CD14-positive monocyte (primary cell): ENCODE data around the gene RTP5. TPM values are rescaled to one million over a fixed set of nuclear protein-coding genes. Genes with fewer than 3 reads are reported as not detected.

Experiments
- DNase-seq, 3 donors: peaks; one replicate each; pipeline ENCODE4 v3.0.0-alpha.2; 2011 to 2022
- H2AFZ ChIP-seq: 2 replicates; pipeline ENCODE4 v1.6.0; 2012; ENCODE audit warnings: mild to moderate bottlenecking, low read depth, low read length, inconsistent platforms; ENCODE audit not compliant: insufficient read depth, poor library complexity, severe bottlenecking
- H3K27ac ChIP-seq, 2 donors: 1 replicate in 1 of 2; 2 replicates in 1 of 2; pipeline ENCODE4 v1.5.1; 2012 to 2013; ENCODE audit warnings: low read length in 2 of 2, control low read depth in 1 of 2, inconsistent platforms in 1 of 2, low read depth in 1 of 2, mild to moderate bottlenecking in 1 of 2
- H3K27me3 ChIP-seq, 2 donors: one replicate each; pipeline versions ENCODE4 v1.6.0 to v1.6.1; 2011 to 2013; ENCODE audit warnings: low read length in 2 of 2; ENCODE audit not compliant: control insufficient read depth in 2 of 2, insufficient read depth in 2 of 2
- H3K36me3 ChIP-seq, 2 donors: replicated peaks in 1 of 2; 1 replicate in 1 of 2; 2 replicates in 1 of 2; pipeline versions ENCODE4 v1.5.1 to v1.6.1; 2012 to 2013; ENCODE audit warnings: low read length in 2 of 2, control low read depth in 1 of 2, inconsistent platforms in 1 of 2, mild to moderate bottlenecking in 1 of 2; ENCODE audit not compliant: insufficient read depth in 2 of 2, control insufficient read depth in 1 of 2
- H3K4me1 ChIP-seq, 2 donors: 1 replicate in 1 of 2; 2 replicates in 1 of 2; pipeline versions ENCODE4 v1.5.1 to v1.6.1; 2012 to 2013; ENCODE audit warnings: low read length in 2 of 2, control low read depth in 1 of 2, inconsistent platforms in 1 of 2, mild to moderate bottlenecking in 1 of 2, moderate library complexity in 1 of 2; ENCODE audit not compliant: insufficient read depth in 2 of 2, control insufficient read depth in 1 of 2
- H3K4me2 ChIP-seq: replicated peaks from 2 replicates; pipeline ENCODE3; 2012; ENCODE audit warnings: low read length, moderate library complexity, mild to moderate bottlenecking; ENCODE audit not compliant: poor library complexity, severe bottlenecking; ENCODE audit errors: extremely low read depth
- H3K4me3 ChIP-seq, 3 experiments: fragments of 200-600 bp in 1 of 3; sonication (generic) in 1 of 3; replicated peaks in 1 of 3; 1 replicate in 2 of 3; 2 replicates in 1 of 3; pipeline ENCODE4 v1.5.1; 2011 to 2013; ENCODE audit warnings: low read length in 3 of 3, mild to moderate bottlenecking in 3 of 3, control low read depth in 2 of 3, low read depth in 2 of 3, inconsistent platforms in 1 of 3, moderate library complexity in 1 of 3
- H3K79me2 ChIP-seq: 2 replicates; pipeline ENCODE4 v1.6.0; 2012; ENCODE audit warnings: mild to moderate bottlenecking, control low read depth, inconsistent platforms, low read length, moderate library complexity; ENCODE audit not compliant: insufficient read depth
- H3K9ac ChIP-seq: 2 replicates; pipeline ENCODE4 v1.6.0; 2017; ENCODE audit warnings: low read length, mild to moderate bottlenecking; ENCODE audit not compliant: insufficient read depth, poor library complexity, severe bottlenecking
- H3K9me3 ChIP-seq, 2 donors: replicated peaks in 1 of 2; 1 replicate in 1 of 2; 2 replicates in 1 of 2; pipeline versions ENCODE4 v1.5.1 to v1.6.1; 2012 to 2013; ENCODE audit warnings: low read length in 2 of 2, control low read depth in 1 of 2; ENCODE audit not compliant: control insufficient read depth in 1 of 2, insufficient read depth in 1 of 2
- H4K20me1 ChIP-seq: 2 replicates; pipeline ENCODE4 v1.6.0; 2012; ENCODE audit warnings: mild to moderate bottlenecking, low read length, control low read depth, moderate library complexity; ENCODE audit not compliant: insufficient read depth
- H3K27ac Mint-ChIP-seq, 7 donors: one replicate each; pipeline ENCODE4 v1.8.0; 2020; ENCODE audit warnings: mild to moderate bottlenecking in 7 of 7, mixed read lengths in 7 of 7, moderate library complexity in 6 of 7, inconsistent platforms in 2 of 7
- H3K27me3 Mint-ChIP-seq, 3 donors: one replicate each; pipeline ENCODE4 v1.8.0; 2021 to 2022; ENCODE audit warnings: low read depth in 3 of 3, mild to moderate bottlenecking in 3 of 3, mixed read lengths in 3 of 3, moderate library complexity in 3 of 3, inconsistent platforms in 1 of 3
- H3K36me3 Mint-ChIP-seq, 2 donors: one replicate each; pipeline ENCODE4 v1.8.0; 2020; ENCODE audit warnings: mixed read lengths in 2 of 2, inconsistent platforms in 1 of 2, mild to moderate bottlenecking in 1 of 2
- H3K4me1 Mint-ChIP-seq: one replicate; pipeline ENCODE4 v1.8.0; 2020; ENCODE audit warnings: mild to moderate bottlenecking, mixed read lengths
- H3K4me3 Mint-ChIP-seq, 2 donors: one replicate each; pipeline ENCODE4 v1.8.0; 2020; ENCODE audit warnings: mild to moderate bottlenecking in 2 of 2, mixed read lengths in 2 of 2, moderate library complexity in 1 of 2
- H3K9me3 Mint-ChIP-seq, 7 donors: one replicate each; pipeline ENCODE4 v1.8.0; 2020 to 2022; ENCODE audit warnings: mixed read lengths in 7 of 7, mild to moderate bottlenecking in 6 of 7, moderate library complexity in 6 of 7, inconsistent platforms in 2 of 7
- CTCF ChIP-seq: fragments of 200-600 bp; IDR thresholded peaks from one replicate; pipeline ENCODE4 v1.8.0; 2022; ENCODE audit warnings: antibody characterized with exemption, mild to moderate bottlenecking
- WGBS: methylation state at CpG from one replicate; pipeline ENCODE4 v1.1.5; 2013; ENCODE audit warnings: missing lambda C conversion rate; ENCODE audit not compliant: insufficient coverage; 5-methylcytosine and 5-hydroxymethylcytosine counted together
- intact Hi-C, 2 donors: fragments of 100-400 bp; cut with micrococcal nuclease; formaldehyde crosslinking; loops; one replicate each; pipeline versions ENCODE4 v1.15.0 to v1.15.1; 2023
- polyA plus RNA-seq, 3 donors: library from polyadenylated mRNA; depleted of rRNA in 1 of 3; unstranded in 2 of 3; stranded (reverse) in 1 of 3; fragments of 300-500 nt in 2 of 3; fragments of >200 nt in 1 of 3; fragmentation: Illumina TruSeq in 2 of 3; gene quantifications; 1 replicate in 2 of 3; 2 replicates in 1 of 3; pipeline ENCODE4 v1.2.3, GENCODE V29; 2012 to 2021

Gene RTP5
- polyA plus RNA-seq, 3 donors: 0.03 TPM; not detected in 2

DNA sequence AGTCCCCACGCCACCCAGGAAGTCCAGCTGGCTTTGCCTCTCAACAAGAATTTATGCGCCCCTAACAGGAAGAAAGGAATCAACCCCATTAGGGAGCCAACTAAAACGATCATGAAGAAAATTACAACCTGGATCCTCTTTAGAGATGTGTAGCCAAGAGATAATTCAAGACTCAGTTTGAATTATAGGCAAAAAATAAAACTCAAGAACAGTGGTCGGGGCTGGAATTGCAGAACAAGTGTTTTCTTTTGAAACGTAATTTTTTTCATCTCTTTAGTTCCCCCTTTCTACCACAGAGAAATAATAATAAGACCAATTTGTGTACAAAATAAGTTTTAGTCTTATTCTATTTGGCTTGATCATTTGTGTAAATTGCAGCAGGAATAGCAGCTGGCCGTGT, 33.2 kb upstream of the RTP5 start:
- H3K27ac Mint-ChIP-seq: no peak overlapping the region
- no peak for TF ChIP-seq CTCF
- DNase-seq: no peak
- Histone ChIP-seq H4K20me1 (no peaks in the 10 kb centered on the region), H3K79me2 (no peaks in the 10 kb centered on the region), H3K4me3 (no peak overlapping the region), H3K27me3 (no peaks in the 10 kb centered on the region), H3K4me2 (no peak overlapping the region), H3K9me3 (no peaks in the 10 kb centered on the region), H3K9ac (no peak overlapping the region), H3K4me1 (peaks cover 0 to 5% of the 10 kb centered on the region in 2 donors), H2AFZ (no peak overlapping the region), H3K36me3 (no peaks in the 10 kb centered on the region), H3K27ac (no peak overlapping the region)
- no peaks in the 10 kb centered on the region for H3K36me3 Mint-ChIP-seq
- intact Hi-C loops: no loop called here
- no peak overlapping the region for H3K4me3 Mint-ChIP-seq
- H3K4me1 Mint-ChIP-seq: peaks cover 5% of the 10 kb centered on the region
- 90% methylated on average over 2 of the region's 6 CpGs for WGBS
- peaks cover 3 to 9% (median 6%) of the 10 kb centered on the region in 7 donors for H3K9me3 Mint-ChIP-seq
- peaks cover 4 to 27% (median 12%) of the 10 kb centered on the region in 3 donors for H3K27me3 Mint-ChIP-seq

GRCh38 chr2:241837197-241837965, 32.1 kb upstream of the RTP5 start:
- peaks cover 4 to 25% (median 12%) of the 10 kb centered on the region in 3 donors for H3K27me3 Mint-ChIP-seq
- Histone ChIP-seq H3K4me3 (no peak overlapping the region), H4K20me1 (no peaks in the 10 kb centered on the region), H3K27ac (no peak overlapping the region), H3K27me3 (no peaks in the 10 kb centered on the region), H3K79me2 (no peaks in the 10 kb centered on the region), H3K9me3 (no peaks in the 10 kb centered on the region), H3K9ac (no peak overlapping the region), H3K4me1 (peaks cover 0 to 9% of the 10 kb centered on the region in 2 donors), H3K36me3 (no peaks in the 10 kb centered on the region), H3K4me2 (no peak overlapping the region), H2AFZ (no peak overlapping the region)
- 78% methylated on average over 8 of the region's 13 CpGs for WGBS
- DNase-seq: no peak
- H3K36me3 Mint-ChIP-seq: no peaks in the 10 kb centered on the region
- H3K9me3 Mint-ChIP-seq: peaks cover 3 to 7% (median 6%) of the 10 kb centered on the region in 7 donors
- H3K4me1 Mint-ChIP-seq: peaks cover 8% of the 10 kb centered on the region
- H3K4me3 Mint-ChIP-seq: peak overlapping the region in 1 of 2 donors; percentile 36
- no peak overlapping the region for H3K27ac Mint-ChIP-seq
- intact Hi-C loops: no loop called here
- TF ChIP-seq CTCF: no peak
